DMS79 treated with DMSO at 0.1 percent for 48 hours (cell line): Measurements from ENCODE around the gene KIAA0930.
A peak's percentile ranks its signal among the peaks of the same experiment; 100 is the strongest.
"Not testable (repeated sequence)": the region's sequence is repeated elsewhere in the genome, so short reads cannot be mapped to it uniquely, and the experiment has no call there.

Source experiments
- DNase-seq: peaks from one replicate; lab custom pipeline; 2025; lab: John Stamatoyannopoulos, UW

The KIAA0930 gene

GRCh38 chr22:45200860-45201511, 39.7 kb downstream of the KIAA0930 start:
- DNase-seq: no peak

GRCh38 chr22:45200230-45200629, 40.5 kb downstream of the KIAA0930 start:
- DNase-seq: no peak

GRCh38 chr22:45199723-45200122, 41.0 kb downstream of the KIAA0930 start:
- no peak for DNase-seq

- DNase-seq: no peak
These were observed 42.3 kb downstream of the KIAA0930 start for GRCh38 chr22:45198463-45198795.

GRCh38 chr22:45197606-45198462, 42.9 kb downstream of the KIAA0930 start:
- DNase-seq: peak; percentile 25

- peak; percentile 42 for DNase-seq
These were observed 43.6 kb downstream of the KIAA0930 start for GRCh38 chr22:45196926-45197605.

- no peak for DNase-seq
These were observed 44.4 kb downstream of the KIAA0930 start for GRCh38 chr22:45196308-45196707.

GRCh38 chr22:45195616-45196015, 45.1 kb downstream of the KIAA0930 start:
- no peak for DNase-seq

GRCh38 chr22:45194686-45195085, 46.0 kb downstream of the KIAA0930 start:
- DNase-seq: no peak

GRCh38 chr22:45192701-45193187, 48.0 kb downstream of the KIAA0930 start:
- no peak for DNase-seq

- DNase-seq: not testable (repeated sequence)
These were observed 48.9 kb downstream of the KIAA0930 start for GRCh38 chr22:45191746-45192145.

GRCh38 chr22:45190202-45190872, 50.4 kb downstream of the KIAA0930 start:
- no peak for DNase-seq

GRCh38 chr22:45188779-45189178, 51.9 kb downstream of the KIAA0930 start:
- DNase-seq: no peak

GRCh38 chr22:45187891-45188290, 52.8 kb downstream of the KIAA0930 start:
- no peak for DNase-seq

- DNase-seq: no peak
These were observed 54.8 kb downstream of the KIAA0930 start for GRCh38 chr22:45185718-45186514.

GRCh38 chr22:45183974-45184373, 56.7 kb downstream of the KIAA0930 start:
- DNase-seq: no peak

GRCh38 chr22:45181766-45182165, 58.9 kb downstream of the KIAA0930 start:
- DNase-seq: no peak

GRCh38 chr22:45181240-45181639, 59.5 kb downstream of the KIAA0930 start:
- DNase-seq: no peak

- DNase-seq: no peak
These were observed 60.5 kb downstream of the KIAA0930 start for GRCh38 chr22:45180146-45180679.

GRCh38 chr22:45179276-45180049, 61.2 kb downstream of the KIAA0930 start:
- DNase-seq: no peak
